Measurements from ENCODE around the gene PARD3.
"Not testable (repeated sequence)": the region's sequence is repeated elsewhere in the genome, so short reads cannot be mapped to it uniquely, and the experiment has no call there.

PARD3 gene

GRCh38 chr10:34766811-34767494 lies 48.1 kb downstream of the PARD3 start:
- no peak for DNase-seq (ENCODE audit: low spot score)

DNA sequence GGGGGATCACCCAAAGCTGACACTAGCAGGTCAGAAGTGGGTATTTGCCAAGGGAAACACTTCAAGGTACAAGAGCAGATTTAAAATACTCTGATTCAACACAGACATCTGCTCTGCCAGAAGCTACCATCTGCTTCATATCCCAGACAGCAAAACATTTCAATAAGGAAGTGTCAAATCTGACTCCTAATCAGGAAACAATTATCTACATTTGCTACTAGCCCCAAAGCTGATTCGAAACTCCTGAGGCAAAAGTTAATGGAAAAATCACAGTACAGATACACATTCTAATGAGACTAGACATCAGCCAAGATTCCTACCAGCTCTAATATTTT lies 48.9 kb downstream of the PARD3 start:
- DNase-seq (ENCODE audit: low spot score), result no peak

DNA sequence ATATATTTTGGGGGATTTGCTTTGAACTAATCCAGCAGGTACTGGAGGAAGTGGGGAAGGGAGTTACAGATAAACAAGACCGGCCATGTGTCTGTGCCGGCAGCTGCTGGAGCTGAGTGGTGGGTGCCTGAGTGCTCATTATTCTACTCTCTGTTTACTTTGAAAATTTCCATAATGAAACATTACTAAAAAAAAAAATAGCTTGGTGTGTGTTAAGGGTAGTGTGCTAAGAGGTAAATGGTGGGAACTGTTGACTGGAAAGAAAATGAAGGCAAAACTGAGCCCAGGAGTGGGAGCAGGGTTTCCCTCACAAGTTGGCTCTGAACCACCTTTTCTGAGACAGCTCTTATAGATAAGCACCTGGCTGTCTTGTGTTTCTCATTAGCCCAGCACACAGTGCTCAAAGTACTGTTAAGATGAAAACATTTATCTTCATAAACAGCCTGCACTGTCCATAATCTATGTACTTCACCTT lies 50.6 kb downstream of the PARD3 start:
- DNase-seq (ENCODE audit: low spot score), result no peak

DNA sequence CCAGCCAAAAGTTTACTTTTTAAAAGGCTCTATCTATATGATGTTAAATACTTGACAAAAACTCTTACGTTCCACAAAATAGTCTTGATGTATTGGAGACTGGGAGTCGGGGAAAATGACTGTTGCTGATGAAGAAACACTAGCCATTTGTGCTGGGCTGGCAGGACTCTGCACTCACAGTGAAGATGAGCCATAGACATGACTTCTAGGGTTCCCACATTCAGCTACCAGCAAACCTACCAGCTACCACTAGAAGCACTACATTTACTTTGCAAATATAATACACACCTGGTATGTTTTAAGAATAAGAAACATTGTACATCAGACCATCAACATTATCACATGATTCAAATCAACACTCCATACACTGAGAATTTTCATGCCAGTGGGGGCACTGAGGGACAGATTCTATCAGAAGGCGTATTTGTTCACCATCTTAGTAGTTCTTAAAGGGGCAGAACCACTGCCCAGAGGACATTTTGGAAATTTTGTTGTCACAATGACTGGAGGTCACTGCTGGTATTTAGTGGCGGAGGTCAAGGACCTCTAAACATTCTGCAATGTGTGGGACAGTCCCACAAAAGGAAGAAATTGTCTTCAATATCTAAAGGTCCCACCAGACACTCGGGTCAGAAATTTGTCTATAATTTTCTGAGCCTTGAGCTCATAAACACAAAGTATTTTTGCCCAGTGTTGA lies 52.3 kb downstream of the PARD3 start:
- no peak for DNase-seq (ENCODE audit: low spot score)

GRCh38 chr10:34762156-34762555 lies 52.9 kb downstream of the PARD3 start:
- DNase-seq (ENCODE audit: low spot score), result no peak

DNA sequence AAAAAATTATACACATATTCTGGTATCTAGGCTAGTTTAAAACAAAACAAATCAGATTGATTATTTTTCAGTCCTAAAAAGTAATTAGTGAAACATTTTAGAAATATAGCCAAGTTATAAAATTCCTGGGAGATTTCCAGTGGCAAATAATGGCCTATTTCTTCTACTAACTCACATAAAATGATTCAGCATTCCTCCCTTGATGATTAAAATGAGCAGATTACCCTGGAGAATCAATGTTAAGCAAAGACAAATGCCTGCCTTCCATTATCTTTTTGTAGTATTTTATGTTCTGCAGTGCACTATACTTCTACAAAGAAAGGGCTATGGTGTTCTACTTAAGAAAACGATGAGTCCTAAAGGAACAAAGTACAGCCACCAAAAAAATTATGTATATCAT lies 53.6 kb downstream of the PARD3 start:
- no peak for DNase-seq (ENCODE audit: low spot score)

DNA sequence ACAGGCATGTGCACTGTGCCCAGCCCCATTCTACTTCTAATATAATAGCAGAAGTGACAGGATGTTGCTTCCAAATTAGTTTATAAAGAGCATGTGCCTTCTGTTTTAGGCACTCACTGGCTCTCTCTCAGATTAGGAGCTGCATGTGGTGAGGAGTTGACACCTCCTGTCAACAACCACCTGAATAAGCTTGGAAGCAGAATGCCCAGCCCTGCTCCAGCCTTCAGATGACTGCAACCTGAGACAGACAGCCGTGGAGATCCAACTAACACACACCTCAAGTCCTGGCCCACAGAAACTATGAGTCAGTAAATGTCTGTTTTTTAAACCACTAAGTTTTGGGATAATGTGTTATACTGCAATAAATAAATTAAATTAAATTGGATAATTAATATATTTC lies 54.5 kb downstream of the PARD3 start:
- DNase-seq (ENCODE audit: low spot score), result no peak

- DNase-seq (ENCODE audit: low spot score), result no peak
These were observed 55.3 kb downstream of the PARD3 start for GRCh38 chr10:34759837-34760215.

GRCh38 chr10:34759161-34759836 lies 55.8 kb downstream of the PARD3 start:
- no peak for DNase-seq (ENCODE audit: low spot score)

DNA sequence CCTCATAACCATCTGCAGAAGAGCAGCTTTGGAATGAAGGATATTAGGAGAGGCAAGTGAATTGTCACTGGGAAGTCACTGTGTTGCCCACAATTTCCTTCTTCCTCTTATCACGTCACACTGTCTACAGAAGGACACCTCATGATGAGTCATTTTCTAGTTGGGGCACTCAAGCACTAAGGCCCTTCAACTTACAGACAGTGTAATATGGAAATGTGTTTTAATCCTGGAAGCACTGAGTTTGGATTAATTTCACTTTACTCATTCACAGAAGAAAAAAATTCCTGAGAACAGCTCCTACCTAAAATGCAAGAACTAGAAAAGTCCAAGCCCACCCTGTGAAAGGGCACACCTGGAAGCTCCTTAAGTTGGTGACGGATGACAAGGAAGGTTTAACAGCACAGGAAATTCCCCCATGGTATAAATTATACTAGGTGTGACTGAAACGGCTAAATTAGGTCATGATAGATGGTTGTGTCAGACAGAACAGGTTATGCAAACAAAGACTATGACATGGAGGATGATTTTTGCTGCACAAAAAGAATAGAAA lies 56.6 kb downstream of the PARD3 start:
- DNase-seq (ENCODE audit: low spot score), result no peak

- no peak for DNase-seq (ENCODE audit: low spot score)
These were observed 57.2 kb downstream of the PARD3 start for GRCh38 chr10:34757933-34758332.

GRCh38 chr10:34757181-34757580 lies 57.9 kb downstream of the PARD3 start:
- not testable (repeated sequence) for DNase-seq (ENCODE audit: low spot score)

DNA sequence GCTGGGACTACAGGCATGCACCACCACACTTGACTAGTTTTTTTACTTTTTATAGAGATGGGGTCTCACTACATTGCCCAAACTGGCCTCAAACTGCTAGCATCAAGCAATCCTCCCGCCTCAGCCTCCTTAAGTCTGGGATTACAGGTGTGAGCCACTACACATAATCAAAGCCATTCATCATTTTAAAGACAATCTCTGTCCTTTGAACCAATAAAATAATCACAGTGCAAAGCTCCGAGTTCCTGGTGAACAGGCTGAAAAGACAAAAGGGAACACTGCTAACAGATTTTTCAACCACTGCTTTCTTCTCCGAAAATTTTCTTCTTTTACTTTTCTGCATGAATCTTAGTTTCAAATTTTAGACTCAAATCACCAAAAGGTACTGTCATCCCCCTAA lies 58.5 kb downstream of the PARD3 start:
- DNase-seq (ENCODE audit: low spot score), result no peak

DNA sequence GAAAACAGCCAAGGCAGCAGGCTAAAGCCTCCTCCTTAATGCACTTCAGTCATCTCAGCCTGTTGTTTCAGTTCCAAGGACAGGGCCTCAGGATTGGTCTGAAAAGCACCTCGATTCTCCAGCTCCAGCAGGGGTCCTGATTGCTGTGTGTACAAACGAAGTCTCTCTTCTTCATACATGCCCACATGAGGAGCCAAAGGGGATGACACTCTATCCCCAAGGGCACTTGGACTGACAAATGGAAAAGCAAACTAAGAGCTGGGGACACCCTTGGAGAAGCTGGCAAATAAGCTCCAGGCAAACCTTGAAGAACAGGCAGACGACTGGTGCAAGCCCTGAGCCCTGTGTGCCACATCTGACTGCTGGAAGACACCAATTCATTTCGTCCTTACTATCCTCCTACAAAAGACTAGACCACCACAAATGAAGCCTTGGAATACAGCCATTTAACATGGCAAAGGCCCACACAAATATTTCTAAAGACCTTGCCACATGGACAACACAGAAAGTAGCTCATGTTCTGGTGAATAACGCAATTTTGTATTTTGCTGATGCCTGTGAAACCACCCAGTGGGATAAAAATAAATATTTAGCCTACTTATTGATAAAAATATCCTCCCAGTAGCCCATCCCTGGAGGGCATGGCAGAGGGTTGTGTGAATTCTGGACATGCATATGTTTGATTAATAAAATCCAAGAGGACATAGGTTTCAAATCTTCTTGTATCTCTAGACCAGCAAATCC lies 61.9 kb downstream of the PARD3 start:
- DNase-seq (ENCODE audit: low spot score), result no peak

- DNase-seq (ENCODE audit: low spot score), result no peak
These were observed 63.8 kb downstream of the PARD3 start for GRCh38 chr10:34751272-34751671.

GRCh38 chr10:34750795-34751194 lies 64.3 kb downstream of the PARD3 start:
- not testable (repeated sequence) for DNase-seq (ENCODE audit: low spot score)

DNA sequence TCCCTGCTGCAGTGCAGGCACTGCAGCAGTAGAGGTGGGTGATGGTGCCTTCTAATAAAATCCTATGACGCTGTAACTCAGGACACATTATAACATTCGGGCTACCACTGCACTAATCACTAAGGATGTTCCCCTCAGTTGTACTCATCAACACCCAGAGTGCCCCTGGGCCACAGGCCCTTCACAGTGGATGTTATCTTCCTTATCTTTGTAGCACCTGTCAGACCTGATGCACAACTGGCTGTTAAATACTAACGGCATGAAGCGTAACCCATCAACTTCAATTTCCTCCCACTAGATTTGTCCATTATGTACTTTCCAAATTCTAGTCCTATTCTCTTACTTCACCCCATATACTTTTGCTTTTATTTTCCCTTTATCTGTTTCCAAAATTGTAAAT lies 66.3 kb downstream of the PARD3 start:
- no peak for DNase-seq (ENCODE audit: low spot score)

DNA sequence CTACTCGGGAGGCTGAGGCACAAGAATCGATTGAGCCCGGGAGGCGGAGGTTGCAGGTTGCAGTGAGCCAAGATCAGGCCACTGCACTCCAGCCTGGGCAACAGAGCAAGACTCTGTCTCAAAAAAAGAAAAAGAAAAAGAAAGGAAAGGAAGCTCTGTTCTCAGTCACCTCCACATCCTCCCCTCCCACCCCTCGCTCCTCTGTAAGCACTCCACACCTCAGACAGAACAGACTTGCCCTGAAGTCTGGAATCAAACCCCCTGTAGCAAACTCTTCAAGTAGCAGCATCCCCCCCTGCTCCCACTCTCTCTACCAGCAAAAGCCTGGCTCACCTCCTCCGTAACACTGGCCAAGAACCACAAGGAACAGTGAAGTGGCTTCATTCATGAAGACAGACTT lies 66.7 kb downstream of the PARD3 start:
- no peak for DNase-seq (ENCODE audit: low spot score)

GRCh38 chr10:34746094-34746493 lies 69.0 kb downstream of the PARD3 start:
- DNase-seq (ENCODE audit: low spot score), result no peak

GRCh38 chr10:34745244-34745643 lies 69.9 kb downstream of the PARD3 start:
- no peak for DNase-seq (ENCODE audit: low spot score)

DNA sequence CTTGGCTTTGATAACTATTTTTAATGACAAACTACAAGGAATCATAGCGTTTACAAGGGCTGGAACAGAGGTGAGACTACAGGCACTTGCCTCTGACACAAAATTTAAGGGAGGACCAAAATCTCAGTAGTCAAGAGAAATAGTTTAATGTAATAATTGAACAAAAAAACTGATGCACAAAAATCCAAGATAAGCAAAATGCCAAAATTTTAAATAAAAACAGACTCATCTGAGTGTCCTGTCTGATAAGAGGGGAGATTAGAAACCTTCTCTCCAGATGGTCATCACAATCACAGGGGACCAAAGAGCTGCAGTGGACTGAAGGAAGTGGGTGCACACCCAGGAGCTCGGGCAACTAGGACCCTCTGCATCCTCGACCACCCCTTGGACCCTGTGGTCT lies 70.5 kb downstream of the PARD3 start:
- no peak for DNase-seq (ENCODE audit: low spot score)

DNA sequence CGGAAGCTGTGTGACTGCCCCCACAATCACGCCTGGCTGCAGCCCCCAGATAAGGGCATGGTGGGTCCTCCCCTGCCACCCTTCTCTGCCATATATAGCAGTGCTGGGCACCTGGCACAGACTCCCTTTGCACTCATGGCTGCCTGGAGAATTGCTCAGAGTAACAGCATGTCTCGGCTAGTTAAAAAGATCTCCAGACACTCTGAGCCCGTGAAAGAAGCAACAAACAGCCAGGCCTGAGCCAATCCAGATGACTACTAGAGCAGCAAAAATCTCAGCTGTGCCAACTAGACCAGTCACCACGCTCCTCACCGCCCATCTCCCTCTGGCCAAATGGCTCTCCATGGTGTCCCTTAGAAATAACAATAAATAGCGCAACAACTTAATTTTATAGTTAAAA lies 71.3 kb downstream of the PARD3 start:
- no peak for DNase-seq (ENCODE audit: low spot score)
